ENCODE measurements around the gene JTB. TPM values are rescaled to one million over a fixed set of nuclear protein-coding genes. Genes with fewer than 3 reads are reported as not detected.

JTB gene
- total RNA-seq, 1 experiment from 2014 or later = 194 TPM

GRCh38 chr1:153942766-153943549 lies 34.5 kb downstream of the JTB start:
- Mint-ChIP-seq H3K4me3 (ENCODE audit: unreplicated experiment) (no peak overlapping the region), H3K4me1 (ENCODE audit: insufficient read depth, unreplicated experiment) (peaks cover 21% of the 10 kb centered on the region), H3K27ac (ENCODE audit: low read depth, unreplicated experiment) (no peak overlapping the region), H3K36me3 (ENCODE audit: insufficient read depth, unreplicated experiment) (peaks cover 43% of the 10 kb centered on the region), H3K27me3 (ENCODE audit: insufficient read depth, unreplicated experiment) (no peaks in the 10 kb centered on the region), H3K9me3 (ENCODE audit: unreplicated experiment) (no peaks in the 10 kb centered on the region)
- ChIA-PET POLR2A (interaction anchor here (0.9 to 4.4 kb wide), 2 partner anchors 20 to 111 kb away, joined by 3 to 117 read pairs; partner anchors contain the start of gene GATAD2B), CTCF (interaction anchor here (0.6 to 2.7 kb wide), 4 partner anchors 24 to 146 kb away, joined by 3 to 21 read pairs (median 4); partner anchors contain the start of gene RAB13)
- TF ChIP-seq CTCF (IDR thresholded peaks at IDR 0.05; ENCODE audit: unreplicated experiment) = no peak
- intact Hi-C loops (cut with micrococcal nuclease) = no loop called here
- BruUV-seq (replicated peaks) = no TSS peak
- DNase-seq (ENCODE audit: unreplicated experiment) = no peak

GRCh38 chr1:153941826-153942725 lies 35.4 kb downstream of the JTB start:
- no peak for TF ChIP-seq CTCF (IDR thresholded peaks at IDR 0.05; ENCODE audit: unreplicated experiment)
- Mint-ChIP-seq H3K9me3 (ENCODE audit: unreplicated experiment) (no peaks in the 10 kb centered on the region), H3K4me3 (ENCODE audit: unreplicated experiment) (no peak overlapping the region), H3K4me1 (ENCODE audit: insufficient read depth, unreplicated experiment) (peaks cover 20% of the 10 kb centered on the region), H3K36me3 (ENCODE audit: insufficient read depth, unreplicated experiment) (peaks cover 48% of the 10 kb centered on the region), H3K27me3 (ENCODE audit: insufficient read depth, unreplicated experiment) (no peaks in the 10 kb centered on the region), H3K27ac (ENCODE audit: low read depth, unreplicated experiment) (no peak overlapping the region)
- no peak for DNase-seq (ENCODE audit: unreplicated experiment)
- ChIA-PET CTCF (no interaction called here), POLR2A (no interaction called here)
- no TSS peak for BruUV-seq (replicated peaks)
- intact Hi-C loops (cut with micrococcal nuclease) = no loop called here

- no peak for DNase-seq (ENCODE audit: unreplicated experiment)
- Mint-ChIP-seq H3K9me3 (ENCODE audit: unreplicated experiment) (no peaks in the 10 kb centered on the region), H3K36me3 (ENCODE audit: insufficient read depth, unreplicated experiment) (peaks cover 52% of the 10 kb centered on the region), H3K27ac (ENCODE audit: low read depth, unreplicated experiment) (no peak overlapping the region), H3K4me3 (ENCODE audit: unreplicated experiment) (no peak overlapping the region), H3K4me1 (ENCODE audit: insufficient read depth, unreplicated experiment) (peaks cover 15% of the 10 kb centered on the region), H3K27me3 (ENCODE audit: insufficient read depth, unreplicated experiment) (no peaks in the 10 kb centered on the region)
- no peak for TF ChIP-seq CTCF (IDR thresholded peaks at IDR 0.05; ENCODE audit: unreplicated experiment)
- ChIA-PET POLR2A (interaction anchor here (0.7 to 2.8 kb wide), 6 partner anchors 12 to 157 kb away, joined by 3 to 9 read pairs (median 6); partner anchors contain the start of genes GATAD2B and SLC39A1), CTCF (interaction anchor here (1.3 to 1.8 kb wide), 2 partner anchors 120 to 144 kb away, joined by 3 to 11 read pairs; no protein-coding TSS in a partner anchor)
- no TSS peak for BruUV-seq (replicated peaks)
- intact Hi-C loops (cut with micrococcal nuclease) = no loop called here
Observed at GRCh38 chr1:153940756-153941155, 36.7 kb downstream of the JTB start.

GRCh38 chr1:153939476-153939875 lies 38.0 kb downstream of the JTB start:
- peaks cover 3% of the 10 kb centered on the region for H3K4me1 Mint-ChIP-seq (ENCODE audit: insufficient read depth, unreplicated experiment)
- no peak overlapping the region for H3K4me3 Mint-ChIP-seq (ENCODE audit: unreplicated experiment)
- no peak for DNase-seq (ENCODE audit: unreplicated experiment)
- H3K27ac Mint-ChIP-seq (ENCODE audit: low read depth, unreplicated experiment) = no peak overlapping the region
- POLR2A ChIA-PET = interaction anchor here (1.3 to 2.8 kb wide), 6 partner anchors 11 to 156 kb away, joined by 3 to 9 read pairs (median 6); partner anchors contain the start of genes GATAD2B, RPS27 and SLC39A1
- no peaks in the 10 kb centered on the region for H3K27me3 Mint-ChIP-seq (ENCODE audit: insufficient read depth, unreplicated experiment)
- no TSS peak for BruUV-seq (replicated peaks)
- intact Hi-C loops (cut with micrococcal nuclease) = no loop called here
- H3K36me3 Mint-ChIP-seq (ENCODE audit: insufficient read depth, unreplicated experiment) = peaks cover 65% of the 10 kb centered on the region
- CTCF ChIA-PET = interaction anchor here (0.6 to 1.8 kb wide), 3 partner anchors 48 to 325 kb away, joined by 3 to 11 read pairs (median 4); no protein-coding TSS in a partner anchor
- H3K9me3 Mint-ChIP-seq (ENCODE audit: unreplicated experiment) = no peaks in the 10 kb centered on the region
- TF ChIP-seq CTCF (IDR thresholded peaks at IDR 0.05; ENCODE audit: unreplicated experiment) = no peak

Data from MCF 10A (cell line).